SK-N-SH (cell line): Measurements from ENCODE around the gene GSTM4. TPM values are rescaled to one million over a fixed set of nuclear protein-coding genes. Genes with fewer than 3 reads are reported as not detected.

Experiments
- CTCF ChIA-PET: fragments of 300-600, 350-600 bp; formaldehyde crosslinking; extraction: SDS; loops from one replicate; lab custom pipeline; 2021; lab: Yijun Ruan, JAX
- POLR2A ChIA-PET: fragments of 350-600 bp; sonication (Branson Sonifier 250); formaldehyde crosslinking; extraction: SDS; loops from one replicate; lab custom pipeline; 2020; ENCODE audit warnings: antibody characterized with exemption, inconsistent platforms; lab: Yijun Ruan, JAX
- DNase-seq: peaks from one replicate; pipeline ENCODE4 v3.0.0; 2012
- H2AFZ ChIP-seq: fragments of 200-600 bp; sonication (generic); 2 replicates; pipeline ENCODE4 v1.8.1; 2016; ENCODE audit warnings: antibody characterized with exemption, mild to moderate bottlenecking, low read depth
- H3F3A ChIP-seq: fragments of 200-600 bp; sonication (generic); replicated peaks from 2 replicates; pipeline ENCODE3; 2016; ENCODE audit warnings: antibody characterized with exemption, mild to moderate bottlenecking; ENCODE audit not compliant: insufficient read depth
- H3K27ac ChIP-seq, 2 experiments: fragments of 200-500 bp in 1 of 2; fragments of 200-600 bp in 1 of 2; sonication (Bioruptor generic) in 1 of 2; sonication (generic), shearing (Covaris generic) in 1 of 2; 2 replicates each; pipeline versions ENCODE4 v1.5.1 to v1.6.1; 2014 to 2016; ENCODE audit warnings: low read depth in 2 of 2, inconsistent platforms in 1 of 2, low read length in 1 of 2, mild to moderate bottlenecking in 1 of 2, mixed read lengths in 1 of 2
- H3K27me3 ChIP-seq: fragments of 200-600 bp; sonication (generic), shearing (Covaris generic); 2 replicates; pipeline ENCODE4 v1.6.1; 2016; ENCODE audit warnings: mixed run types; ENCODE audit not compliant: insufficient read depth
- H3K36me3 ChIP-seq, 2 experiments: fragments of 200-500 bp in 1 of 2; fragments of 200-600 bp in 1 of 2; sonication (Bioruptor generic) in 1 of 2; sonication (generic) in 1 of 2; replicated peaks in 1 of 2; 2 replicates each; pipeline versions ENCODE3 to v1.5.1; 2014 to 2016; ENCODE audit warnings: low read length in 1 of 2, mild to moderate bottlenecking in 1 of 2; ENCODE audit not compliant: insufficient read depth in 2 of 2, control insufficient read depth in 1 of 2
- H3K4me1 ChIP-seq, 2 experiments: fragments of 200-500 bp in 1 of 2; fragments of 200-600 bp in 1 of 2; sonication (Bioruptor generic) in 1 of 2; sonication (generic), shearing (Covaris generic) in 1 of 2; 2 replicates each; pipeline versions ENCODE4 v1.5.1 to v1.6.1; 2014 to 2016; ENCODE audit warnings: low read depth in 1 of 2, low read length in 1 of 2, mixed run types in 1 of 2; ENCODE audit not compliant: insufficient read depth in 2 of 2, control insufficient read depth in 1 of 2
- H3K4me2 ChIP-seq: fragments of 200-600 bp; sonication (generic), shearing (Covaris generic); 2 replicates; pipeline ENCODE4 v1.6.1; 2017; ENCODE audit warnings: mixed run types
- H3K4me3 ChIP-seq, 2 experiments: fragments of 200-500 bp in 1 of 2; fragments of 200-600 bp in 1 of 2; sonication (Bioruptor generic) in 1 of 2; sonication (generic), shearing (Covaris generic) in 1 of 2; 2 replicates each; pipeline versions ENCODE4 v1.5.1 to v1.8.1; 2014 to 2016; ENCODE audit warnings: low read depth in 2 of 2, inconsistent platforms in 1 of 2, low read length in 1 of 2, mild to moderate bottlenecking in 1 of 2, mixed read lengths in 1 of 2, moderate library complexity in 1 of 2
- H3K79me2 ChIP-seq: fragments of 200-600 bp; sonication (generic); 2 replicates; pipeline ENCODE4 v1.8.1; 2017; ENCODE audit warnings: mild to moderate bottlenecking; ENCODE audit not compliant: insufficient read depth
- H3K9ac ChIP-seq: fragments of 200-600 bp; sonication (generic); 2 replicates; pipeline ENCODE4 v1.6.1; 2017; ENCODE audit warnings: mixed run types
- H3K9me2 ChIP-seq: fragments of 200-600 bp; sonication (generic); 2 replicates; pipeline ENCODE4 v1.6.1; 2017; ENCODE audit warnings: mixed run types
- H3K9me3 ChIP-seq: fragments of 200-600 bp; sonication (generic); 2 replicates; pipeline ENCODE4 v1.6.1; 2017; ENCODE audit warnings: mixed run types, mild to moderate bottlenecking, moderate library complexity
- H4K20me1 ChIP-seq: fragments of 200-600 bp; sonication (generic); 2 replicates; pipeline ENCODE4 v1.6.1; 2017; ENCODE audit warnings: mild to moderate bottlenecking, mixed run types; ENCODE audit not compliant: insufficient read depth
- CHD2 ChIP-seq: fragments of 150-350 bp; IDR thresholded peaks from 2 replicates; pipeline ENCODE4 v1.6.1; 2018; ENCODE audit warnings: low read length; ENCODE audit not compliant: partially characterized antibody
- FOSL2 ChIP-seq: IDR thresholded peaks from 2 replicates; pipeline ENCODE4 v1.4.0; 2012; ENCODE audit warnings: low read depth, mild to moderate bottlenecking, moderate library complexity, borderline replicate concordance
- FOXJ3 ChIP-seq: sonication (generic); formaldehyde crosslinking; IDR thresholded peaks from 2 replicates; pipeline ENCODE4 v1.5.1; 2020; ENCODE audit warnings: mild to moderate bottlenecking, missing genetic modification reagents
- MEF2A ChIP-seq: IDR thresholded peaks from 2 replicates; pipeline ENCODE4 v1.4.0; 2012; ENCODE audit warnings: low read depth, borderline replicate concordance
- MXI1 ChIP-seq: IDR thresholded peaks from 2 replicates; pipeline ENCODE4 v1.6.1; 2012; ENCODE audit warnings: mild to moderate bottlenecking, low read depth, low read length, improper control_type of control experiment
- NRF1 ChIP-seq: IDR thresholded peaks from 2 replicates; pipeline ENCODE4 v1.6.1; 2012; ENCODE audit warnings: low read depth, mild to moderate bottlenecking, low read length
- POLR2AphosphoS5 ChIP-seq: IDR thresholded peaks from 2 replicates; pipeline ENCODE4 v1.6.1; 2012; ENCODE audit warnings: low read depth, low read length
- RAD21 ChIP-seq: IDR thresholded peaks from 2 replicates; pipeline ENCODE4 v1.6.1; 2012; ENCODE audit warnings: mild to moderate bottlenecking, low read length
- RCOR1 ChIP-seq: fragments of 150-350 bp; IDR thresholded peaks from 2 replicates; pipeline ENCODE4 v1.6.1; 2017; ENCODE audit warnings: antibody characterized with exemption, low read length
- RFX5 ChIP-seq: IDR thresholded peaks from 2 replicates; pipeline ENCODE4 v1.6.1; 2012; ENCODE audit warnings: mild to moderate bottlenecking, improper control_type of control experiment, low read length
- RXRA ChIP-seq: IDR thresholded peaks from 2 replicates; pipeline ENCODE4 v1.4.0; 2012; ENCODE audit warnings: low read depth, mild to moderate bottlenecking, borderline replicate concordance
- TAF1 ChIP-seq: IDR thresholded peaks from 2 replicates; pipeline ENCODE4 v1.6.1; 2012; ENCODE audit warnings: low read depth, mild to moderate bottlenecking, low read length, moderate library complexity, borderline replicate concordance
- TEAD4 ChIP-seq: IDR thresholded peaks from 2 replicates; pipeline ENCODE4 v1.4.0; 2012; ENCODE audit warnings: mild to moderate bottlenecking, borderline replicate concordance; ENCODE audit not compliant: insufficient read depth
- YY1 ChIP-seq: IDR thresholded peaks from 2 replicates; pipeline ENCODE4 v1.4.0; 2012; ENCODE audit warnings: low read depth, mild to moderate bottlenecking
- WGBS: methylation state at CpG from one replicate; pipeline ENCODE4 v1.1.6; 2017; ENCODE audit warnings: low lambda C conversion rate; 5-methylcytosine and 5-hydroxymethylcytosine counted together
- polyA plus RNA-seq, 3 experiments: library from polyadenylated mRNA; depleted of rRNA; stranded (reverse); fragments of >200 nt; gene quantifications; 2 replicates each; pipeline ENCODE4 v1.2.3, GENCODE V29; 2012
- TF ChIP-seq, protein P1 (sequence below): IDR thresholded peaks from 2 replicates; pipeline ENCODE4 v1.4.0; 2012; ENCODE audit warnings: low read depth, borderline replicate concordance
- TF ChIP-seq, protein P2 (sequence below): fragments of 150-350 bp; IDR thresholded peaks from 2 replicates; pipeline ENCODE4 v1.6.1; 2017; ENCODE audit warnings: antibody characterized with exemption, low read length, low read depth, borderline replicate concordance
- TF ChIP-seq, protein P3 (sequence below): IDR thresholded peaks from 2 replicates; pipeline ENCODE4; 2012
- TF ChIP-seq, protein P4 (sequence below): IDR thresholded peaks from 2 replicates; pipeline ENCODE4 v1.4.0; 2012; ENCODE audit warnings: low read depth

Gene GSTM4
- polyA plus RNA-seq, 1 of the 3 experiments (the other 2 are of a cell fraction): 34.2 TPM

DNA sequence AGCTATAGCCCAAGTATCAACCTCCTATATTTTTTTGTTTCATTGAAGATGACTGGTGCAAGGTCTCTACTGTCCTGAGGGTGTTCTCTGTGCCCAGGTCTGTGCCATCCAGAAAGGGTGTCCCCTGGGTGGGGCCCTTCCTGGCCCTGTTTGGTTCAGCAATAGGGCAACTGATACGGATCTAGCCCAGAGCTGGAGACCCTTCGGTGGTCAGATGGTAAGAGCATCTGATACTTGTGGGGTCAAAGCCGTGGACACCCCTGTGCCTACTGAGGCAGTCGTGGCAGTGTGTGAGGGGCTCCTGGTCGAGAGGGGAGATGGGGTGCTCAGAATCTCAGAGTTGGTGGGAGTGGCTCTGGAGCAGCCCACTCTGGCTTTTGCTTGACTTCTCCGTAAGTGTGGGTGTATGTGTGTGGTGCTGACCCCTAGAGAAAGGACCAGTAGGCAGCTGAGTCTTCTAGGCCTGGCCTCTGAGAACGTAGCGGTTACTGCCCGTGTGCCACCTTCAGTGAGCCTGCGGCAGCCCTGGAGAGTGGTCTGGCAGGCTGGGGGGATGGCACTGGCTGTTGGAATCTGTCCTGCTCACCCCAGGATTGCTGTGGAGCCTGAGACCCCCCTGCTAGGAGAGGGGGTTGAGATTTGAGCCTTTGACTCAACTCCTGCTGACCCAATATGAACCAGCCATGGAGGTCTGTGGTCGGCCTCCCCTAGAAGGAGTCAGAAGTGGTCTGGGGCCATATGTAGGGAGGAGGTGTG, 33.6 kb upstream of the GSTM4 start:
- H4K20me1 ChIP-seq: peaks cover 52% of the 10 kb centered on the region
- POLR2A ChIA-PET: interaction anchor here (2.9 kb wide), 1 partner anchor 74 kb away, joined by 16 read pairs; the partner anchor contains the start of gene GNAI3
- no peak overlapping the region; a peak in 1 of 4 replicates for H3K27ac ChIP-seq

DNA sequence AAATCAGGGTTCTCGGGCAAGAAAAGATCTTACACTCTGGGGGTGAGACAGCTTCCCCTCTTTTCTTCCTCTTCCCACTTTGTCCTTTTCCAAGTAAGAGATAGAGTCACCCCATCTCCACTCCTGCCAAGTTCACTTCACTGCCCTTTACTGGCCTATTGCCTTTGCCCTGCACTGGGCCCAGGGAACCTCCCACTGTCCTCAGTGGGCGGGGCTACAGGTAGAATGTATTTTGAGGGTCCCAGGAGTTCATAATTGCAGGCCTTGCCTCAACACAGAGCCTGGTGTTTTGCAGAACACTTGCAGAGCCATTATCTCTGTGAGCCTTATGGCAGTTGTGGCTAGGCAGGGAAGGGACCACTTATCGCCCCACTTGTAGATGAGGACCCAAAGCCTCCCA, 33.0 kb upstream of the GSTM4 start:
- POLR2A ChIA-PET: interaction anchor here (2.9 kb wide), 1 partner anchor 75 kb away, joined by 16 read pairs; the partner anchor contains the start of gene GNAI3
- H3K9ac ChIP-seq: no peak overlapping the region
- H3K79me2 ChIP-seq: peaks cover 57% of the 10 kb centered on the region
- TF ChIP-seq FOSL2 (no peak), FOXJ3 (CRISPR knock-in tag) (no peak)
- no peak overlapping the region for H3K4me3 ChIP-seq
- DNase-seq: no peak
- no peak overlapping the region for H2AFZ ChIP-seq
- 100% methylated on average over 1 of the region's 3 CpGs for WGBS
- peak overlapping the region; percentile 97; the same call in 1 of the 2 replicates for H3K4me2 ChIP-seq
- H3K27me3 ChIP-seq: no peaks in the 10 kb centered on the region
- H3K9me3 ChIP-seq: no peaks in the 10 kb centered on the region
- H3K4me1 ChIP-seq: peaks cover 19 to 51% of the 10 kb centered on the region in 2 experiments; a peak in 3 of 4 replicates
- H3F3A ChIP-seq: peaks cover 2% of the 10 kb centered on the region
- CTCF ChIA-PET: interaction anchor here (1.1 to 11.9 kb wide), 3 partner anchors 17 to 91 kb away, joined by 3 to 114 read pairs (median 8); no protein-coding TSS in a partner anchor
- H3K27ac ChIP-seq: peak overlapping the region in 1 of 2 experiments; percentile 71; a peak in 1 of 4 replicates
- H3K36me3 ChIP-seq: peaks cover 0 to 15% of the 10 kb centered on the region in 2 experiments
- peaks cover 52% of the 10 kb centered on the region for H4K20me1 ChIP-seq
- H3K9me2 ChIP-seq: no peaks in the 10 kb centered on the region

More for the DNA sequence above, 33.6 kb upstream of the GSTM4 start:
- Histone ChIP-seq H3K9ac (peak overlapping the region; percentile 99), H3K9me3 (no peaks in the 10 kb centered on the region), H2AFZ (no peak overlapping the region), H3K36me3 (peaks cover 0 to 10% of the 10 kb centered on the region in 2 experiments), H3F3A (peaks cover 8% of the 10 kb centered on the region), H3K27me3 (no peaks in the 10 kb centered on the region), H3K4me1 (peaks cover 24 to 57% of the 10 kb centered on the region in 2 experiments; a peak in 3 of 4 replicates), H3K4me3 (peak overlapping the region; percentile 85 to 98), H3K4me2 (peak overlapping the region; percentile 97), H3K79me2 (peaks cover 57% of the 10 kb centered on the region)
- DNase-seq: no peak
- WGBS: 74% methylated on average over 4 of the region's 11 CpGs
- CTCF ChIA-PET: interaction anchor here (1.9 to 11.9 kb wide), 2 partner anchors 18 to 27 kb away, joined by 8 to 114 read pairs; no protein-coding TSS in a partner anchor
- TF ChIP-seq RAD21 (no peak), RFX5 (no peak), RCOR1 (no peak), NRF1 (no peak), YY1 (no peak), POLR2AphosphoS5 (no peak), TEAD4 (no peak), MXI1 (no peak), MEF2A (no peak), TAF1 (no peak), RXRA (no peak), CHD2 (no peak)
- TF ChIP-seq, protein P1, sequence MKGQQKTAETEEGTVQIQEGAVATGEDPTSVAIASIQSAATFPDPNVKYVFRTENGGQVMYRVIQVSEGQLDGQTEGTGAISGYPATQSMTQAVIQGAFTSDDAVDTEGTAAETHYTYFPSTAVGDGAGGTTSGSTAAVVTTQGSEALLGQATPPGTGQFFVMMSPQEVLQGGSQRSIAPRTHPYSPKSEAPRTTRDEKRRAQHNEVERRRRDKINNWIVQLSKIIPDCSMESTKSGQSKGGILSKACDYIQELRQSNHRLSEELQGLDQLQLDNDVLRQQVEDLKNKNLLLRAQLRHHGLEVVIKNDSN: no peak
- TF ChIP-seq, protein P2, sequence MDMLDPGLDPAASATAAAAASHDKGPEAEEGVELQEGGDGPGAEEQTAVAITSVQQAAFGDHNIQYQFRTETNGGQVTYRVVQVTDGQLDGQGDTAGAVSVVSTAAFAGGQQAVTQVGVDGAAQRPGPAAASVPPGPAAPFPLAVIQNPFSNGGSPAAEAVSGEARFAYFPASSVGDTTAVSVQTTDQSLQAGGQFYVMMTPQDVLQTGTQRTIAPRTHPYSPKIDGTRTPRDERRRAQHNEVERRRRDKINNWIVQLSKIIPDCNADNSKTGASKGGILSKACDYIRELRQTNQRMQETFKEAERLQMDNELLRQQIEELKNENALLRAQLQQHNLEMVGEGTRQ: no peak
- TF ChIP-seq, protein P3, sequence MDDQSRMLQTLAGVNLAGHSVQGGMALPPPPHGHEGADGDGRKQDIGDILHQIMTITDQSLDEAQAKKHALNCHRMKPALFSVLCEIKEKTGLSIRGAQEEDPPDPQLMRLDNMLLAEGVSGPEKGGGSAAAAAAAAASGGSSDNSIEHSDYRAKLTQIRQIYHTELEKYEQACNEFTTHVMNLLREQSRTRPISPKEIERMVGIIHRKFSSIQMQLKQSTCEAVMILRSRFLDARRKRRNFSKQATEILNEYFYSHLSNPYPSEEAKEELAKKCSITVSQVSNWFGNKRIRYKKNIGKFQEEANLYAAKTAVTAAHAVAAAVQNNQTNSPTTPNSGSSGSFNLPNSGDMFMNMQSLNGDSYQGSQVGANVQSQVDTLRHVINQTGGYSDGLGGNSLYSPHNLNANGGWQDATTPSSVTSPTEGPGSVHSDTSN: no peak
- TF ChIP-seq, protein P4, sequence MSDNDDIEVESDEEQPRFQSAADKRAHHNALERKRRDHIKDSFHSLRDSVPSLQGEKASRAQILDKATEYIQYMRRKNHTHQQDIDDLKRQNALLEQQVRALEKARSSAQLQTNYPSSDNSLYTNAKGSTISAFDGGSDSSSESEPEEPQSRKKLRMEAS: no peak
- TF ChIP-seq, all 33 proteins: peak for 0
- H3K9me2 ChIP-seq: no peaks in the 10 kb centered on the region
